KMS-11 (cell line): ENCODE measurements around the gene SKAP1.

Experiments used
- H2AFZ ChIP-seq: fragments of 200-600 bp; sonication (generic); 2 replicates; pipeline ENCODE4 v1.6.1; 2016; ENCODE audit warnings: antibody characterized with exemption, mixed run types, low read depth
- H3K27ac ChIP-seq: fragments of 200-600 bp; sonication (generic); 2 replicates; pipeline ENCODE4 v1.6.1; 2016; ENCODE audit warnings: mild to moderate bottlenecking, mixed run types
- H3K27me3 ChIP-seq: fragments of 200-600 bp; sonication (generic); 2 replicates; pipeline ENCODE4 v1.6.1; 2017; ENCODE audit warnings: mild to moderate bottlenecking, low read depth, mixed run types, moderate library complexity; ENCODE audit not compliant: insufficient read depth
- H3K36me3 ChIP-seq: fragments of 200-600 bp; sonication (generic); 2 replicates; pipeline ENCODE4 v1.6.1; 2017; ENCODE audit warnings: mild to moderate bottlenecking, mixed run types; ENCODE audit not compliant: insufficient read depth
- H3K4me1 ChIP-seq: fragments of 200-600 bp; sonication (generic); 2 replicates; pipeline ENCODE4 v1.6.1; 2016; ENCODE audit warnings: mild to moderate bottlenecking, low read depth, mixed run types; ENCODE audit not compliant: poor library complexity, severe bottlenecking
- H3K4me2 ChIP-seq: fragments of 200-600 bp; sonication (generic); 2 replicates; pipeline ENCODE4 v1.7.0; 2016; ENCODE audit warnings: mild to moderate bottlenecking, mixed run types
- H3K4me3 ChIP-seq: fragments of 200-600 bp; sonication (generic); IDR thresholded peaks from 2 replicates; pipeline ENCODE4 v1.6.1; 2017; ENCODE audit warnings: low read depth, low read length, mixed read lengths; ENCODE audit not compliant: insufficient read depth
- H3K79me2 ChIP-seq: fragments of 200-600 bp; sonication (generic); 2 replicates; pipeline ENCODE4 v1.6.1; 2016; ENCODE audit warnings: low read depth, mixed run types; ENCODE audit not compliant: insufficient read depth
- H3K9ac ChIP-seq: fragments of 200-600 bp; sonication (generic); 2 replicates; pipeline ENCODE4 v1.6.1; 2016; ENCODE audit warnings: mild to moderate bottlenecking, mixed run types
- H4K20me1 ChIP-seq: fragments of 200-600 bp; sonication (generic); 2 replicates; pipeline ENCODE4 v1.6.1; 2016; ENCODE audit warnings: mild to moderate bottlenecking, mixed run types; ENCODE audit not compliant: insufficient read depth
- CTCF ChIP-seq: fragments of 200-600 bp; sonication (generic); conservative IDR thresholded peaks from 2 replicates; pipeline ENCODE4 v1.6.1; 2017; ENCODE audit warnings: low read depth, mild to moderate bottlenecking, antibody characterized with exemption, low read length, moderate library complexity, mixed read lengths

The SKAP1 gene

GRCh38 chr17:48261297-48261880 is 168.6 kb downstream of the SKAP1 start:
- H4K20me1 ChIP-seq = no peaks in the 10 kb centered on the region; the same call in 1 of the 2 replicates
- no peak overlapping the region for H3K4me3 ChIP-seq
- H3K79me2 ChIP-seq = no peaks in the 10 kb centered on the region
- H3K9ac ChIP-seq = no peak overlapping the region
- no peaks in the 10 kb centered on the region for H3K27me3 ChIP-seq
- H3K4me2 ChIP-seq = no peak overlapping the region
- peaks cover 3% of the 10 kb centered on the region for H3K4me1 ChIP-seq
- peak; percentile 68 for TF ChIP-seq CTCF
- no peaks in the 10 kb centered on the region for H3K36me3 ChIP-seq
- no peak overlapping the region for H3K27ac ChIP-seq
- no peak overlapping the region for H2AFZ ChIP-seq

GRCh38 chr17:48259694-48260291 is 170.2 kb downstream of the SKAP1 start:
- peak; percentile 64 for TF ChIP-seq CTCF
- Histone ChIP-seq H3K27me3 (no peaks in the 10 kb centered on the region), H3K9ac (no peak overlapping the region), H4K20me1 (no peaks in the 10 kb centered on the region; the same call in 1 of the 2 replicates), H3K4me1 (peaks cover 3% of the 10 kb centered on the region), H3K79me2 (no peaks in the 10 kb centered on the region), H3K36me3 (no peaks in the 10 kb centered on the region), H3K4me3 (no peak overlapping the region), H3K4me2 (no peak overlapping the region), H2AFZ (no peak overlapping the region), H3K27ac (no peak overlapping the region)

GRCh38 chr17:48258331-48258730 is 171.7 kb downstream of the SKAP1 start:
- no peaks in the 10 kb centered on the region for H3K79me2 ChIP-seq
- H3K9ac ChIP-seq = no peak overlapping the region
- no peak overlapping the region for H3K27ac ChIP-seq
- H4K20me1 ChIP-seq = no peaks in the 10 kb centered on the region; the same call in 1 of the 2 replicates
- H3K27me3 ChIP-seq = no peaks in the 10 kb centered on the region
- H3K4me1 ChIP-seq = peaks cover 3% of the 10 kb centered on the region
- H2AFZ ChIP-seq = no peak overlapping the region
- no peak overlapping the region for H3K4me3 ChIP-seq
- H3K4me2 ChIP-seq = no peak overlapping the region
- no peaks in the 10 kb centered on the region for H3K36me3 ChIP-seq
- no peak for TF ChIP-seq CTCF

DNA sequence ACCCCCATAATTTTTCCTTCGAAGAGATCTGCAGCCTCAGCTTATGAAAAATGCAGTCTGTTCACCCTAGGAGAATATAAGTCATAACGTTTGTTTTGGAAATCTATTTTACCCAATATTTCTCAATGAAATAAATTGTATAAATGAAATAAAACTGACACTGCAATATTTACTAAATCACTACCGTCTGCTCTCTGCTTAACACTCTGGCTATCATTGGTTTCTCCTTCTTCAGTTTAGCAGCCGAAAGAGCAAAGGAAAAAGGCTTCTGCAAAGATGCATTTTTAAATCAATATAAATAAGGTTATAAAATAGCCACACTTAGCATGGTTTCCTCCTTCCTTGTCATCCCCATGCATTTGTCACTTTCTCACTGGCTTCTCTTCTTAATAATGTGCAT is 174.3 kb downstream of the SKAP1 start:
- Histone ChIP-seq H3K27me3 (no peaks in the 10 kb centered on the region), H3K79me2 (no peaks in the 10 kb centered on the region), H2AFZ (no peak overlapping the region)

More for the DNA sequence above, 174.3 kb downstream of the SKAP1 start:
- H3K4me3 ChIP-seq = no peak overlapping the region
- H3K9ac ChIP-seq = no peak overlapping the region
- H4K20me1 ChIP-seq = no peaks in the 10 kb centered on the region; the same call in 1 of the 2 replicates
- H3K4me2 ChIP-seq = no peak overlapping the region
- no peak overlapping the region for H3K27ac ChIP-seq
- no peak for TF ChIP-seq CTCF
- peaks cover 3% of the 10 kb centered on the region for H3K4me1 ChIP-seq
- no peaks in the 10 kb centered on the region for H3K36me3 ChIP-seq
